GM12892 (cell line): Measurements from ENCODE around the gene PSMA5.

ENCODE experiments used
- POLR2A ChIP-seq: IDR thresholded peaks from 2 replicates; pipeline ENCODE4 v1.6.1; 2011; ENCODE audit warnings: low read depth, low read length, control low read depth
- TAF1 ChIP-seq: IDR thresholded peaks from 2 replicates; pipeline ENCODE4 v1.6.1; 2011; ENCODE audit warnings: low read depth, mild to moderate bottlenecking, control low read depth, low read length, borderline replicate concordance

DNA sequence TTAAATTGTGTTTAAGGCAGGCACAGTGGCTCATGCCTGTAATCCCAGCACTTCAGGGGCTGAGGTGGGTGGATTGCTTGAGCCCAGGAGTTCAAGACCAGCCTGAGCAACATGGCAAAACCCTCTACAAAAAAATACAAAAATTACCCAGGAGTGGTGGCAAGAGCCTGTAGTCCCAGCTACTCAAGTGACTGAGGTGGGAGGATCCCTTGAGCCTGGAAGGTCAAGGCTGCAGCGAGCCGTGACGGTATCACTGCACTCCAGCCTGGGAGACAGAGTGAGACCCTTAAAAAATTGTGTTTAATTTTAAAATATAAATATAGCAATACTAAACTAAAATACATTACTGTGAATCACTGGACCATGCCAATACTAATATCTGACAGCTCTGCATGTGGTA is 71.3 kb downstream of the PSMA5 start:
- TF ChIP-seq POLR2A: no peak
- TF ChIP-seq TAF1: no peak
